IMR-90 (cell line): ENCODE data around the gene PTPN4. TPM values are rescaled to one million over a fixed set of nuclear protein-coding genes. Genes with fewer than 3 reads are reported as not detected.
A peak's percentile ranks its signal among the peaks of the same experiment; 100 is the strongest.

ENCODE experiments used
- ATAC-seq: fragments of 200-7000 bp; cut with Tn5 transposase; 2 replicates; pipeline ENCODE4 v1.9.1; 2020; ENCODE audit warnings: low read depth, mild to moderate bottlenecking, moderate library complexity
- BruUV-seq: library from RNA; stranded (reverse); fragments of 400-500 nt; replicated peaks from 2 replicates; lab custom pipeline; 2021; lab: Mats Ljungman, UMichigan
- CTCF ChIA-PET: fragments of 300-600 bp; formaldehyde crosslinking; extraction: SDS; loops from one replicate; lab custom pipeline; 2021; ENCODE audit warnings: antibody characterized with exemption; lab: Yijun Ruan, JAX
- POLR2A ChIA-PET: fragments of 300-600 bp; sonication (Branson Sonifier 250); formaldehyde crosslinking; loops from one replicate; lab custom pipeline; 2022; ENCODE audit warnings: antibody characterized with exemption; ENCODE audit not compliant: unreplicated experiment; lab: Charles Lee
- DNase-seq: peaks from one replicate; pipeline ENCODE4 v3.0.0; 2013
- H2AFZ ChIP-seq: replicated peaks from 2 replicates; pipeline ENCODE3; 2013; ENCODE audit warnings: low read length, mild to moderate bottlenecking; ENCODE audit not compliant: poor library complexity
- H2AK5ac ChIP-seq: 2 replicates; pipeline ENCODE4 v1.6.1; 2013; ENCODE audit warnings: low read depth, low read length, inconsistent platforms
- H2AK9ac ChIP-seq: replicated peaks from 2 replicates; pipeline ENCODE3; 2013; ENCODE audit warnings: mild to moderate bottlenecking, low read depth, low read length, moderate library complexity; ENCODE audit not compliant: poor library complexity
- H2BK120ac ChIP-seq: 2 replicates; pipeline ENCODE4 v1.6.1; 2013; ENCODE audit warnings: low read depth, low read length, inconsistent platforms
- H2BK15ac ChIP-seq: 3 replicates; pipeline ENCODE4 v1.6.1; 2013; ENCODE audit warnings: low read depth, low read length, inconsistent platforms
- H2BK20ac ChIP-seq: 2 replicates; pipeline ENCODE4 v1.6.1; 2013; ENCODE audit warnings: low read depth, mild to moderate bottlenecking, inconsistent platforms, low read length, moderate library complexity
- H2BK5ac ChIP-seq: 2 replicates; pipeline ENCODE4 v1.6.1; 2013; ENCODE audit warnings: mild to moderate bottlenecking, low read depth, low read length, inconsistent platforms; ENCODE audit not compliant: poor library complexity, severe bottlenecking
- H3K14ac ChIP-seq: replicated peaks from 2 replicates; pipeline ENCODE4 v1.6.1; 2013; ENCODE audit warnings: low read depth, low read length, inconsistent platforms
- H3K18ac ChIP-seq: 2 replicates; pipeline ENCODE4 v1.6.1; 2013; ENCODE audit warnings: low read depth, low read length, control low read depth
- H3K23ac ChIP-seq: 2 replicates; pipeline ENCODE4 v1.6.1; 2013; ENCODE audit warnings: low read depth, low read length, inconsistent platforms
- H3K27ac ChIP-seq: 2 replicates; pipeline ENCODE4 v1.5.1; 2013; ENCODE audit warnings: mild to moderate bottlenecking, control low read depth, low read length; ENCODE audit not compliant: insufficient read depth
- H3K27me3 ChIP-seq: 2 replicates; pipeline ENCODE4 v1.6.1; 2013; ENCODE audit warnings: low read length; ENCODE audit not compliant: control insufficient read depth, insufficient read depth
- H3K36me3 ChIP-seq: 2 replicates; pipeline ENCODE4 v1.6.1; 2013; ENCODE audit warnings: low read length, mixed read lengths; ENCODE audit not compliant: control insufficient read depth, insufficient read depth
- H3K4ac ChIP-seq: 2 replicates; pipeline ENCODE4 v1.6.1; 2013; ENCODE audit warnings: low read depth, low read length, inconsistent platforms
- H3K4me1 ChIP-seq: 2 replicates; pipeline ENCODE4 v1.6.1; 2013; ENCODE audit warnings: low read length, mixed read lengths; ENCODE audit not compliant: control insufficient read depth, insufficient read depth
- H3K4me2 ChIP-seq: 2 replicates; pipeline ENCODE4 v1.6.1; 2013; ENCODE audit warnings: low read depth, mild to moderate bottlenecking, control low read depth, low read length, moderate library complexity
- H3K4me3 ChIP-seq: 2 replicates; pipeline ENCODE4 v1.5.1; 2013; ENCODE audit warnings: low read depth, mild to moderate bottlenecking, control low read depth, low read length, moderate library complexity; ENCODE audit not compliant: insufficient read depth
- H3K56ac ChIP-seq: 2 replicates; pipeline ENCODE4 v1.6.1; 2013; ENCODE audit warnings: low read length, inconsistent platforms; ENCODE audit not compliant: insufficient read depth; ENCODE audit errors: extremely low read depth
- H3K79me1 ChIP-seq, 2 experiments: 2 replicates each; pipeline ENCODE4 v1.6.1; 2013; ENCODE audit warnings: low read length in 2 of 2, inconsistent platforms in 1 of 2, low read depth in 1 of 2
- H3K9ac ChIP-seq: 2 replicates; pipeline ENCODE4 v1.6.1; 2013; ENCODE audit warnings: low read depth, low read length, control low read depth
- H3K9me1 ChIP-seq: 2 replicates; pipeline ENCODE4 v1.6.1; 2013; ENCODE audit warnings: low read length, inconsistent platforms; ENCODE audit not compliant: insufficient read depth
- H3K9me3 ChIP-seq: 2 replicates; pipeline ENCODE4 v1.6.1; 2013; ENCODE audit warnings: low read length; ENCODE audit not compliant: control insufficient read depth, insufficient read depth
- H4K20me1 ChIP-seq: 2 replicates; pipeline ENCODE4 v1.6.1; 2013; ENCODE audit warnings: low read length, inconsistent platforms; ENCODE audit not compliant: insufficient read depth
- H4K5ac ChIP-seq: 2 replicates; pipeline ENCODE4 v1.6.1; 2013; ENCODE audit warnings: mild to moderate bottlenecking, low read depth, low read length, control low read depth
- H4K8ac ChIP-seq, 2 experiments: 2 replicates each; pipeline ENCODE4 v1.6.1; 2013; ENCODE audit warnings: low read depth in 2 of 2, low read length in 2 of 2, control low read depth in 1 of 2, inconsistent platforms in 1 of 2
- H4K91ac ChIP-seq: 2 replicates; pipeline ENCODE4 v1.6.1; 2013; ENCODE audit warnings: low read depth, low read length, inconsistent platforms; ENCODE audit not compliant: insufficient read depth
- BHLHE40 ChIP-seq: fragments of 150-350 bp; IDR thresholded peaks from 2 replicates; pipeline ENCODE4 v1.6.1; 2016; ENCODE audit warnings: mild to moderate bottlenecking, low read depth, low read length
- CEBPB ChIP-seq: IDR thresholded peaks from 2 replicates; pipeline ENCODE4 v1.6.1; 2012; ENCODE audit warnings: low read depth, low read length, improper control_type of control experiment
- FOS ChIP-seq: fragments of 150-350 bp; IDR thresholded peaks from 2 replicates; pipeline ENCODE4 v1.6.1; 2016; ENCODE audit warnings: low read depth, low read length
- MAFK ChIP-seq: IDR thresholded peaks from 2 replicates; pipeline ENCODE4 v1.6.1; 2012; ENCODE audit warnings: low read depth, low read length, improper control_type of control experiment
- NFE2L2 ChIP-seq: fragments of 150-350 bp; IDR thresholded peaks from 2 replicates; pipeline ENCODE4 v1.6.1; 2016; ENCODE audit warnings: low read depth, mild to moderate bottlenecking, low read length
- POLR2A ChIP-seq: IDR thresholded peaks from 2 replicates; pipeline ENCODE4 v1.6.1; 2012; ENCODE audit warnings: mild to moderate bottlenecking, low read depth, low read length
- RCOR1 ChIP-seq: IDR thresholded peaks from 2 replicates; pipeline ENCODE4 v1.6.1; 2012; ENCODE audit warnings: mild to moderate bottlenecking, low read length, improper control_type of control experiment; ENCODE audit not compliant: insufficient replicate concordance
- RFX5 ChIP-seq: IDR thresholded peaks from 2 replicates; pipeline ENCODE4 v1.8.0; 2012; ENCODE audit warnings: low read depth, mild to moderate bottlenecking, low read length, moderate library complexity
- SMC3 ChIP-seq: fragments of 150-350 bp; IDR thresholded peaks from 2 replicates; pipeline ENCODE4 v1.6.1; 2016; ENCODE audit warnings: low read depth, mild to moderate bottlenecking, antibody characterized with exemption, low read length, moderate library complexity
- WGBS, 2 experiments: methylation state at CpG; one replicate each; pipeline versions ENCODE4 v1.1.5 to v1.1.7; 2013; ENCODE audit warnings: missing lambda C conversion rate in 2 of 2; ENCODE audit not compliant: insufficient read length in 1 of 2; ENCODE audit errors: extremely low coverage in 2 of 2; 5-methylcytosine and 5-hydroxymethylcytosine counted together
- dilution Hi-C: fragments of 300-500 bp; cut with HindIII; formaldehyde crosslinking; loops from one replicate; pipeline ENCODE4 v1.14.3; 2018; ENCODE audit warnings: low sequenced_read_pairs; ENCODE audit not compliant: unreplicated experiment
- in situ Hi-C: fragments of 300-500 bp; cut with MboI; formaldehyde crosslinking; loops from 3 replicates; pipeline ENCODE4 v1.14.3; 2019; ENCODE audit warnings: low sequenced_read_pairs, inconsistent platforms, mixed read lengths
- intact Hi-C: fragments of 100-400 bp; cut with micrococcal nuclease; formaldehyde crosslinking; loops from 2 replicates; pipeline ENCODE4 v1.10.0; 2022
- polyA plus RNA-seq, 3 experiments: library from polyadenylated mRNA; depleted of rRNA; stranded (reverse); fragments of >200 nt; gene quantifications; 2 replicates each; pipeline ENCODE4 v1.2.3, GENCODE V29; 2012; ENCODE audit warnings: low replicate concordance in 1 of 3
- total RNA-seq: library from RNA; depleted of rRNA; stranded (reverse); fragments of >200 nt; gene quantifications from 2 replicates; pipeline ENCODE4 v1.2.3, GENCODE V29; 2012
- TF ChIP-seq, protein P1 (sequence below): fragments of 150-350 bp; IDR thresholded peaks from 2 replicates; pipeline ENCODE4 v1.6.1; 2016; ENCODE audit warnings: low read depth, mild to moderate bottlenecking, low read length, moderate library complexity, borderline replicate concordance
- TF ChIP-seq, protein P2 (sequence below): fragments of 150-350 bp; IDR thresholded peaks from 2 replicates; pipeline ENCODE4 v1.6.1; 2017; ENCODE audit warnings: mild to moderate bottlenecking, antibody characterized with exemption, low read length, low read depth

Gene PTPN4
- total and polyA plus RNA-seq, 2 of the 4 experiments (the other 2 are of a cell fraction) = 2.9 to 19.2 TPM

DNA sequence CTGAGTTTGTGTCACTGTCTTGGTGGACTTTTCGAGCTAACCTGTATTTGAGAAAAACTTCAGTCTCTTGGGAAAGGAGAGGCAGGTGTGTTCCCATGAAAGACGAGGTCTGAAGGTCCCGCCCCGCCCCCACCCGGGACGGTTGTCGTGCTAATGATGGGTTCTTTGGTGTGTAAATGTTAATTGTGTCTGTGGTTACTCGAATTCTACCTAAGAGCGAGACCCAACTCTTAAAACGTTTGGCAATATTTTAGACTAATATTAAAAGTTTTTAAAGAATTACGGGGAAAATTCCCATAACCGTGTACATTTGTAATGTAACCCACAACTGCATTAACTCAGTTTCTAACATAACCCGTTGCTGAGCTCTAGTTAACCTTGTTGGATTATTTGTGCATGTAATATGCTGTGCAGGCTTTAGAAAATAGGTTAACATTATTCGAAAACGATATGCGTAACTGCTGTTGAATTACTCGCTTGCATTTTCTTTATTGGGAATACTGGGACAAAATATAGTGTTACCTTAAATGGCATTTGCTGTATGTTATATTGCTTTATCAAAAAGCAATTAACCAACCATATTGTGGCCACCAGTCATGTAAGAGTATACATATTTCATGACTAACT is 254.0 kb downstream of the PTPN4 start (continued):
- TF ChIP-seq, protein P1, sequence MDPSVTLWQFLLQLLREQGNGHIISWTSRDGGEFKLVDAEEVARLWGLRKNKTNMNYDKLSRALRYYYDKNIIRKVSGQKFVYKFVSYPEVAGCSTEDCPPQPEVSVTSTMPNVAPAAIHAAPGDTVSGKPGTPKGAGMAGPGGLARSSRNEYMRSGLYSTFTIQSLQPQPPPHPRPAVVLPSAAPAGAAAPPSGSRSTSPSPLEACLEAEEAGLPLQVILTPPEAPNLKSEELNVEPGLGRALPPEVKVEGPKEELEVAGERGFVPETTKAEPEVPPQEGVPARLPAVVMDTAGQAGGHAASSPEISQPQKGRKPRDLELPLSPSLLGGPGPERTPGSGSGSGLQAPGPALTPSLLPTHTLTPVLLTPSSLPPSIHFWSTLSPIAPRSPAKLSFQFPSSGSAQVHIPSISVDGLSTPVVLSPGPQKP = no peak

DNA sequence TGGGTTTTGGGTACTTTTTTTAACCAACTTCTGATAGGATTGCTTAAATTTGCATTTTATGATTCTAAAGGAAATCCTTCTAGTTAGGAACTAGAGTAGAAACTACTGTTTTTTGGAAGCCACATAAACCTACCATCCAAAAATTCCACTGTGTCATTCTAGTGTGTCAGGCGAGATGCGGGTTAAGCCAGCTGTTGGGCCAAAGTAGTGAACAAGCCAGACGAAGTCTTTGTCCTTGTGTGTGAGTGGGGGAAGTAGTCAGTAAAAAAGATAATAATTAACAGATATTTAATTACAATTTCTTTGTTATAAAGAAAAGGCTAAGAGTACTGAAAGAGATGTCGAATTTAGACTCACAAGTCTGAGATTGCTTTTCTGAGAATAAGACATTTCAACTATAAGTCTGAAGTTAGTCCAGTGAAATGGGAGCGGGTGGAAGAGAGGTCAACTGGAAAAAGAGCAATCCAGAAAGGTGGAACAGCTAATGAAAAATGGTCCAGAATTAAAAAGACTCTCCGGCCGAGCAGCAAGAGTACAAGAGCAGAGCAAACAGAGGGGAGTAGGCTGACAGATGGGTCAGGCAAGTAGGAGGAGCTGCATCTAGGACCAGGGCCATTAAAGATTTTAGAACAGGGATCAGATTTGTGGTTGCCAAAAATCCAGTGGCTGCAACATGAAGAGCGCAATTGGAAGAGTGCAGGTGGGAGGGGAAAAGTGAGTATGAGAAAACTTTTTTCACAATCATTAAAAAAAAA is 254.7 kb downstream of the PTPN4 start:
- WGBS, 2 experiments = 68% methylated on average over 3 of the region's 8 CpGs; no CpG with 5 or more reads in 1 of the 2 experiments
- H3K9me3 ChIP-seq = no peaks in the 10 kb centered on the region
- H2AK5ac ChIP-seq = no peak overlapping the region
- peak overlapping the region; percentile 92 for H3K4me2 ChIP-seq
- no peak overlapping the region for H2BK5ac ChIP-seq
- H2BK120ac ChIP-seq = no peak overlapping the region
- H2BK20ac ChIP-seq = peak overlapping the region; percentile 37
- peaks cover 4% of the 10 kb centered on the region; the same call in 1 of the 2 replicates for H4K20me1 ChIP-seq
- H2AFZ ChIP-seq = no peak overlapping the region
- ChIA-PET POLR2A (interaction anchor here (0.5 kb wide), 1 partner anchor 75 kb away, joined by 3 read pairs; no protein-coding TSS in a partner anchor), CTCF (no interaction called here)
- H3K36me3 ChIP-seq = no peaks in the 10 kb centered on the region
- DNase-seq (no peak), ATAC-seq (no peak)
- H3K9me1 ChIP-seq = no peaks in the 10 kb centered on the region
- peaks cover 4% of the 10 kb centered on the region; the same call in 1 of the 2 replicates for H3K4me1 ChIP-seq
- no TSS peak for BruUV-seq
- no peak overlapping the region for H4K8ac ChIP-seq
- intact Hi-C loops (loop anchor here (5.0 kb wide), 2 partner anchors 53 to 88 kb away; no protein-coding TSS in a partner anchor), dilution Hi-C loops (no loop called here), in situ Hi-C loops (no loop called here)
- H4K5ac ChIP-seq = no peak overlapping the region
- H3K79me1 ChIP-seq = peaks cover 7 to 33% of the 10 kb centered on the region in 2 experiments
- no peak overlapping the region for H2BK15ac ChIP-seq
- 0 out of 2 replicates have a peak overlapping the region, but pooled peaks have one; percentile 8 for H3K14ac ChIP-seq
- H3K18ac ChIP-seq = no peak overlapping the region
- H3K4me3 ChIP-seq = peak overlapping the region; percentile 93; the same call in 1 of the 2 replicates
- no peak overlapping the region for H2AK9ac ChIP-seq
- H3K27me3 ChIP-seq = no peaks in the 10 kb centered on the region
- H3K9ac ChIP-seq = no peak overlapping the region
- no peak overlapping the region for H3K27ac ChIP-seq
- H3K4ac ChIP-seq = no peak overlapping the region
- no peak overlapping the region for H4K91ac ChIP-seq
- no peak overlapping the region for H3K56ac ChIP-seq
- H3K23ac ChIP-seq = no peak overlapping the region
- TF ChIP-seq, protein P1 = no peak
- TF ChIP-seq CEBPB (no peak), NFE2L2 (no peak), FOS (no peak), RFX5 (no peak), RCOR1 (no peak), SMC3 (no peak), POLR2A (no peak), BHLHE40 (no peak), MAFK (no peak)
- TF ChIP-seq, protein P2, sequence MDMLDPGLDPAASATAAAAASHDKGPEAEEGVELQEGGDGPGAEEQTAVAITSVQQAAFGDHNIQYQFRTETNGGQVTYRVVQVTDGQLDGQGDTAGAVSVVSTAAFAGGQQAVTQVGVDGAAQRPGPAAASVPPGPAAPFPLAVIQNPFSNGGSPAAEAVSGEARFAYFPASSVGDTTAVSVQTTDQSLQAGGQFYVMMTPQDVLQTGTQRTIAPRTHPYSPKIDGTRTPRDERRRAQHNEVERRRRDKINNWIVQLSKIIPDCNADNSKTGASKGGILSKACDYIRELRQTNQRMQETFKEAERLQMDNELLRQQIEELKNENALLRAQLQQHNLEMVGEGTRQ = no peak
